OCI-LY7 (cell line): Measurements from ENCODE around the gene OVCA2. TPM values are rescaled to one million over a fixed set of nuclear protein-coding genes. Genes with fewer than 3 reads are reported as not detected.

Experiments
- BruUV-seq: library from RNA; stranded (reverse); fragments of 400-500 nt; replicated peaks from 2 replicates; lab custom pipeline; 2021; lab: Mats Ljungman, UMichigan
- CTCF ChIA-PET: fragments of 300-600 bp; sonication (Branson Sonifier 250); formaldehyde crosslinking; loops from one replicate; lab custom pipeline; 2022; ENCODE audit warnings: antibody characterized with exemption; ENCODE audit not compliant: unreplicated experiment; lab: Charles Lee
- POLR2A ChIA-PET: fragments of 300-600 bp; sonication (Branson Sonifier 250); formaldehyde crosslinking; loops from one replicate; lab custom pipeline; 2022; ENCODE audit warnings: antibody characterized with exemption; lab: Charles Lee
- DNase-seq: peaks from one replicate; pipeline ENCODE4 v3.0.0-alpha.2; 2015; ENCODE audit warnings: low spot score
- H2AFZ ChIP-seq: fragments of 200-600 bp; sonication (generic), shearing (Covaris generic); 2 replicates; pipeline ENCODE4 v1.6.1; 2014; ENCODE audit warnings: mild to moderate bottlenecking, antibody characterized with exemption, low read length, moderate library complexity
- H3K27ac ChIP-seq: fragments of 200-600 bp; sonication (generic); 2 replicates; pipeline ENCODE4 v1.5.1; 2014; ENCODE audit warnings: mixed run types, low read depth, mild to moderate bottlenecking, moderate library complexity, low read length, inconsistent platforms; ENCODE audit not compliant: poor library complexity, severe bottlenecking
- H3K36me3 ChIP-seq: fragments of 200-600 bp; sonication (generic); 2 replicates; pipeline ENCODE4 v1.6.1; 2014; ENCODE audit warnings: mild to moderate bottlenecking, antibody characterized with exemption, low read length, moderate library complexity, mixed read lengths; ENCODE audit not compliant: insufficient read depth
- H3K4me1 ChIP-seq: fragments of 200-600 bp; sonication (generic); 2 replicates; pipeline ENCODE4 v1.5.1; 2014; ENCODE audit warnings: mild to moderate bottlenecking, low read length; ENCODE audit not compliant: insufficient read depth, poor library complexity, severe bottlenecking
- H3K4me2 ChIP-seq: fragments of 200-600 bp; sonication (generic); 2 replicates; pipeline ENCODE4 v1.6.1; 2014; ENCODE audit warnings: mild to moderate bottlenecking, low read length
- H3K4me3 ChIP-seq: fragments of 200-600 bp; sonication (generic); 2 replicates; pipeline ENCODE4 v1.5.1; 2014; ENCODE audit warnings: mild to moderate bottlenecking, low read depth, low read length; ENCODE audit not compliant: poor library complexity, severe bottlenecking
- H3K79me2 ChIP-seq: fragments of 200-600 bp; sonication (generic); 2 replicates; pipeline ENCODE4 v1.6.1; 2016; ENCODE audit warnings: low read depth, mild to moderate bottlenecking, low read length, moderate library complexity, mixed read lengths; ENCODE audit not compliant: insufficient read depth
- H3K9me2 ChIP-seq: fragments of 200-600 bp; sonication (generic); 2 replicates; pipeline ENCODE4 v1.6.1; 2016; ENCODE audit warnings: mild to moderate bottlenecking, low read length, mixed read lengths; ENCODE audit not compliant: insufficient read depth
- H3K9me3 ChIP-seq: fragments of 200-600 bp; sonication (generic); 2 replicates; pipeline ENCODE4 v1.6.1; 2014; ENCODE audit warnings: mild to moderate bottlenecking, mixed run types, low read length, mixed read lengths
- H4K20me1 ChIP-seq: fragments of 200-600 bp; sonication (generic); 2 replicates; pipeline ENCODE4 v1.6.1; 2014; ENCODE audit warnings: mild to moderate bottlenecking, antibody characterized with exemption, low read length, moderate library complexity, mixed read lengths; ENCODE audit not compliant: insufficient read depth
- EZH2phosphoT487 ChIP-seq: fragments of 200-600 bp; sonication (generic); IDR thresholded peaks from 2 replicates; pipeline ENCODE4 v1.6.1; 2018; ENCODE audit warnings: low read depth, borderline replicate concordance, mild to moderate bottlenecking, mixed run types, antibody characterized with exemption, low read length, moderate library complexity, mixed read lengths
- intact Hi-C: fragments of 100-400 bp; cut with micrococcal nuclease; formaldehyde crosslinking; loops from one replicate; pipeline ENCODE4 v1.10.0; 2022; ENCODE audit not compliant: unreplicated experiment
- total RNA-seq, 2 experiments: library from RNA; depleted of rRNA in 1 of 2; stranded (reverse); fragments of >200 nt in 1 of 2; shearing (Covaris generic) in 1 of 2; gene quantifications; 2 replicates each; pipeline ENCODE4 v1.2.3, GENCODE V29; 2014 to 2022
- TF ChIP-seq, protein P1 (sequence below): fragments of 200-600 bp; sonication (generic); conservative IDR thresholded peaks from 2 replicates; pipeline ENCODE4 v1.5.1; 2014; ENCODE audit warnings: mild to moderate bottlenecking, antibody characterized with exemption, low read length, moderate library complexity, mixed read lengths

The OVCA2 gene
- total RNA-seq, 2 experiments from 2014 or later = 21.9 to 24.0 TPM

DNA sequence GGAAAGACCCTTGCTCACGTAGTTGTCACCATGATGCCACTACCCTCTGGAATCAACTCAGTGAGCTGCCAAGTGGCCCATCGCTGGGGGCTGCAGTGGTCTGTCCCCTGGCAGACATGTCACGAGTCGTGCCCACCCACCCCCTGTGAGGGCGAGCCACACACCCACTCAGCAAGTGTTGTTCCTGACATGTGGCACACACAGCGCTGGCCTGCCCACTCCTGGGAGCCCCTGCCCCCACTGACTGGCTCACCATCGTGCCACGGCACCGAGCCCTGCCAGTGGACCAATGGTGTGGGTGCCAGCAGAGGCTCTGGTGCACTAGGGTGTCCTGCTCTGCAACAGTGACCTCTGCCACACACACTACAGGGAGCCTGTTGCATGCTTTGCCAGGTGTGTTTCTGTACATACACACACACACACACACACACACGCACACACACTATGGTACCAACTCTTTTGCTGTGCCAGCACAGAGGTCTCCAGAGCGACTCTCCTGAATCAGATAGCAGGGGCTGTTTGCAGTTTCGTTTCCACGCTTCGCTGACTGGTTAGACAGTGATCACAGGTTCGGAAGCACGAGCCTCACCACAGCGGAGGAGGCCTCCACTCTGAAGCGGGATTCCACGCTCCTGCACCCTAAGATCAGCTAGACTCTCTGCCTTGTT lies 24.4 kb upstream of the OVCA2 start:
- H4K20me1 ChIP-seq = no peaks in the 10 kb centered on the region
- H3K9me3 ChIP-seq = no peaks in the 10 kb centered on the region
- TF ChIP-seq EZH2phosphoT487 = no peak
- TF ChIP-seq, protein P1, sequence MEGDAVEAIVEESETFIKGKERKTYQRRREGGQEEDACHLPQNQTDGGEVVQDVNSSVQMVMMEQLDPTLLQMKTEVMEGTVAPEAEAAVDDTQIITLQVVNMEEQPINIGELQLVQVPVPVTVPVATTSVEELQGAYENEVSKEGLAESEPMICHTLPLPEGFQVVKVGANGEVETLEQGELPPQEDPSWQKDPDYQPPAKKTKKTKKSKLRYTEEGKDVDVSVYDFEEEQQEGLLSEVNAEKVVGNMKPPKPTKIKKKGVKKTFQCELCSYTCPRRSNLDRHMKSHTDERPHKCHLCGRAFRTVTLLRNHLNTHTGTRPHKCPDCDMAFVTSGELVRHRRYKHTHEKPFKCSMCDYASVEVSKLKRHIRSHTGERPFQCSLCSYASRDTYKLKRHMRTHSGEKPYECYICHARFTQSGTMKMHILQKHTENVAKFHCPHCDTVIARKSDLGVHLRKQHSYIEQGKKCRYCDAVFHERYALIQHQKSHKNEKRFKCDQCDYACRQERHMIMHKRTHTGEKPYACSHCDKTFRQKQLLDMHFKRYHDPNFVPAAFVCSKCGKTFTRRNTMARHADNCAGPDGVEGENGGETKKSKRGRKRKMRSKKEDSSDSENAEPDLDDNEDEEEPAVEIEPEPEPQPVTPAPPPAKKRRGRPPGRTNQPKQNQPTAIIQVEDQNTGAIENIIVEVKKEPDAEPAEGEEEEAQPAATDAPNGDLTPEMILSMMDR = no peak
- no TSS peak for BruUV-seq
- no peak overlapping the region for H2AFZ ChIP-seq
- intact Hi-C loops = no loop called here
- POLR2A ChIA-PET = interaction anchor here (0.6 kb wide), 1 partner anchor 285 kb away, joined by 3 read pairs; no protein-coding TSS in a partner anchor
- no peaks in the 10 kb centered on the region for H3K9me2 ChIP-seq
- H3K36me3 ChIP-seq = no peaks in the 10 kb centered on the region
- H3K4me1 ChIP-seq = peaks cover 5% of the 10 kb centered on the region
- no peak overlapping the region for H3K4me3 ChIP-seq
- H3K4me2 ChIP-seq = peak overlapping the region; percentile 13; the same call in 1 of the 2 replicates
- no peaks in the 10 kb centered on the region for H3K79me2 ChIP-seq
- DNase-seq = peak; percentile 45
- CTCF ChIA-PET = no interaction called here
- no peak overlapping the region for H3K27ac ChIP-seq

DNA sequence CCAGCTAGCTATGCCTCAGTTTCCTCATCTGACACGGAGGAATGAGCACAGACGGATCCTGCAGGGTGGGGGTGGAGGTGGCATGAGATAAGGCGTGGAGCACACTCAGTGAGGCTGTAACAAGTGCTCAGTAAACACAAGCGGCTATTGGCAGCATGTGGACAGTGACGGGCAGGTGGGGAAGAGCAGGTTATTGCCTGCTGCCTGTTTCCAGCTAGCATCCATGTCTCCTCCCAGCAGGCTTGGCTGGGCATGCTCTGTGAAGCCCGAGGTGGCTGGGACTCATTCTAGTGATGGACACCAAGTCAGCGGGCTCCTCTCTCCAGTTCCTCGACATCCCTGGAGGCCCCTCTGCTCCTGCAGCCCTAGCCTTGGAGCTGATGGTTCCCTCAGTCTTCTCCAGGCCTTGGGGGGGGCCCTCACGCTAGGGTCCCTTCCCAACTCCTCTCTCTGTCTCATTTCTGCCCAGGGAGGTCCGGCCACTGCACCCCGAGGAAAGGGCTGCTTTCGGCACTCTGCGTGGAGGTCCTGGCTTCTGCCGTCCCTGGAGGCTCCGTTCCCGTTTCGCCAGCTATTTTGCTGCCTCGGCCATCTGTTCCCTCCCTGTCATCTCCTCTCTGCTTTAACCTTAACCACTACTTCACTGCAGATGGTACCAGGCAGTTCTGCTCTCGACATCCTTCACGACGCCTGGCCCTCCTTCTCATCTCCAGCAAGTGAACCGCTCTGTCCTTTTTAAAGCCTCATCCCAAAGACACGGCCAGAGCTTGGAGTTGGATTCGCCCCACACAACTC lies 22.9 kb upstream of the OVCA2 start:
- TF ChIP-seq EZH2phosphoT487 = no peak
- TF ChIP-seq, protein P1 = no peak
- Histone ChIP-seq H3K27ac (no peak overlapping the region), H3K9me3 (no peaks in the 10 kb centered on the region), H3K79me2 (no peaks in the 10 kb centered on the region), H3K36me3 (no peaks in the 10 kb centered on the region), H3K4me1 (peaks cover 5% of the 10 kb centered on the region), H4K20me1 (no peaks in the 10 kb centered on the region), H2AFZ (no peak overlapping the region), H3K9me2 (no peaks in the 10 kb centered on the region), H3K4me3 (no peak overlapping the region), H3K4me2 (no peak overlapping the region)
- no TSS peak for BruUV-seq
- no peak for DNase-seq
- intact Hi-C loops = no loop called here
- ChIA-PET POLR2A (no interaction called here), CTCF (no interaction called here)
